Cardiac muscle cell (in vitro differentiated cells and primary cell): ENCODE measurements around the gene MEIOB. TPM values are rescaled to one million over a fixed set of nuclear protein-coding genes. Genes with fewer than 3 reads are reported as not detected.
"Not testable (repeated sequence)": the region's sequence is repeated elsewhere in the genome, so short reads cannot be mapped to it uniquely, and the experiment has no call there.

Experiments used
- DNase-seq, 2 donors: peaks; one replicate each; pipeline versions ENCODE4 v3.0.0 to v3.0.0-alpha.2; 2010 to 2017; ENCODE audit warnings: low read depth in 1 of 2, low spot score in 1 of 2
- H3K27ac ChIP-seq: fragments of 200-600 bp; sonication (generic); 2 replicates; pipeline ENCODE4 v1.5.1; 2016
- H3K27me3 ChIP-seq: fragments of 200-600 bp; sonication (generic); 2 replicates; pipeline ENCODE4 v1.6.0; 2016; ENCODE audit warnings: control low read depth
- H3K36me3 ChIP-seq: fragments of 200-600 bp; sonication (generic); 2 replicates; pipeline ENCODE4 v1.5.1; 2016; ENCODE audit warnings: control low read depth
- H3K4me1 ChIP-seq: fragments of 200-600 bp; sonication (generic); 2 replicates; pipeline ENCODE4 v1.8.1; 2017; ENCODE audit warnings: low read depth, mild to moderate bottlenecking, mixed run types
- H3K4me3 ChIP-seq: fragments of 200-600 bp; sonication (generic); 2 replicates; pipeline ENCODE4 v1.5.1; 2016; ENCODE audit warnings: mild to moderate bottlenecking
- H3K9me3 ChIP-seq: fragments of 200-600 bp; sonication (generic); 2 replicates; pipeline ENCODE4 v1.5.1; 2017; ENCODE audit warnings: low read depth, mild to moderate bottlenecking, control low read depth
- polyA plus RNA-seq: library from polyadenylated mRNA; unstranded; fragments of >200 nt; fragmentation: Nextera tagmentation; extraction: Ambion mirVana; gene quantifications from 2 replicates; pipeline ENCODE4 v1.2.1, GENCODE V29; 2016
- total RNA-seq: library from RNA; depleted of rRNA; stranded (reverse); fragments of >200 nt; gene quantifications from 2 replicates; pipeline ENCODE4 v1.2.3, GENCODE V29; 2016
- TF ChIP-seq, protein P1 (sequence below): IDR thresholded peaks from 2 replicates; pipeline ENCODE4 v1.5.1; 2012; ENCODE audit warnings: low read depth, mild to moderate bottlenecking, low read length

Gene MEIOB
- total and polyA plus RNA-seq, 2 experiments from 2014 or later = 2.0 TPM; not detected in 1

DNA sequence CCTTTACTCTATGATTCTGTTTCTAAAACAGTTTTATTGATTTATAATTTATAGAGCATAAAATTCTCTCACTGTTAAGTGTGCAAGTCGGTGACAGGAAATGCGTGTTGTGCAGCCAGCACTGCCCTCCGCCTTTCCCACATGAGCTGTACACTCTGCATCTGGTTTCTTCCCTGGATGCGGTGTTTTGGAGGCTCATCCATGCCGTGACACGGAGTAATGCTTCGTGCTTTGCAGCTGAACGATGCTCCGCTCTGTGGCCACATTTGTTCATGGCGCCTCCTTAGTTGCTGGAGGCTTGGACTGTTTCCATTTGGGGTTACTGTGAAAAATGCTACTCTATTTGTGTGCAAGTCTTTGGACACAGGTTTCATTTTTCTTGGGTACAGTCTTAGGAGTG lies 71.3 kb downstream of the MEIOB start:
- Histone ChIP-seq H3K27ac (no peak overlapping the region), H3K4me1 (no peaks in the 10 kb centered on the region), H3K36me3 (no peaks in the 10 kb centered on the region), H3K4me3 (no peak overlapping the region), H3K9me3 (no peaks in the 10 kb centered on the region), H3K27me3 (no peaks in the 10 kb centered on the region)
- TF ChIP-seq, protein P1, sequence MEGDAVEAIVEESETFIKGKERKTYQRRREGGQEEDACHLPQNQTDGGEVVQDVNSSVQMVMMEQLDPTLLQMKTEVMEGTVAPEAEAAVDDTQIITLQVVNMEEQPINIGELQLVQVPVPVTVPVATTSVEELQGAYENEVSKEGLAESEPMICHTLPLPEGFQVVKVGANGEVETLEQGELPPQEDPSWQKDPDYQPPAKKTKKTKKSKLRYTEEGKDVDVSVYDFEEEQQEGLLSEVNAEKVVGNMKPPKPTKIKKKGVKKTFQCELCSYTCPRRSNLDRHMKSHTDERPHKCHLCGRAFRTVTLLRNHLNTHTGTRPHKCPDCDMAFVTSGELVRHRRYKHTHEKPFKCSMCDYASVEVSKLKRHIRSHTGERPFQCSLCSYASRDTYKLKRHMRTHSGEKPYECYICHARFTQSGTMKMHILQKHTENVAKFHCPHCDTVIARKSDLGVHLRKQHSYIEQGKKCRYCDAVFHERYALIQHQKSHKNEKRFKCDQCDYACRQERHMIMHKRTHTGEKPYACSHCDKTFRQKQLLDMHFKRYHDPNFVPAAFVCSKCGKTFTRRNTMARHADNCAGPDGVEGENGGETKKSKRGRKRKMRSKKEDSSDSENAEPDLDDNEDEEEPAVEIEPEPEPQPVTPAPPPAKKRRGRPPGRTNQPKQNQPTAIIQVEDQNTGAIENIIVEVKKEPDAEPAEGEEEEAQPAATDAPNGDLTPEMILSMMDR = no peak
- no peak for DNase-seq

DNA sequence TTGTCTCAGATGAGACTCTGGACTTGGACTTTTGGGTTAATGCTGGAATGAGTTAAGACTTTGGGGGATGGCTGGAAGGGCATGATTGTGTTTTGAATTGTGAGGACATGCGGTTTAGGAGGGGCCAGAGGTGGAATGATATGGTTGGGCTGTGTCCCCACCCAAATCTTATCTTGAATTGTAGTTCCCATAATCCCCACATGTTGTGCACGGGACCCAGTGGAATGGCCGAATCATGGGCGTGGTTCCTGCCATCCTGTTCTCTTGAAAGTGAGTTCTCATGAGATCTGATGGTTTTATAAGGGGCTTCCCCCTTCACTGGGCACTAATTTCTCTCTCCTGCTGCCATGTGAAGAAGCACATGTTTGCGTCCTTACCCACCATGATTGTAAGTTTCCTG lies 72.7 kb downstream of the MEIOB start:
- not testable (repeated sequence) for DNase-seq, H3K27me3 ChIP-seq, H3K36me3 ChIP-seq, H3K4me3 ChIP-seq, H3K9me3 ChIP-seq, H3K4me1 ChIP-seq, H3K27ac ChIP-seq

DNA sequence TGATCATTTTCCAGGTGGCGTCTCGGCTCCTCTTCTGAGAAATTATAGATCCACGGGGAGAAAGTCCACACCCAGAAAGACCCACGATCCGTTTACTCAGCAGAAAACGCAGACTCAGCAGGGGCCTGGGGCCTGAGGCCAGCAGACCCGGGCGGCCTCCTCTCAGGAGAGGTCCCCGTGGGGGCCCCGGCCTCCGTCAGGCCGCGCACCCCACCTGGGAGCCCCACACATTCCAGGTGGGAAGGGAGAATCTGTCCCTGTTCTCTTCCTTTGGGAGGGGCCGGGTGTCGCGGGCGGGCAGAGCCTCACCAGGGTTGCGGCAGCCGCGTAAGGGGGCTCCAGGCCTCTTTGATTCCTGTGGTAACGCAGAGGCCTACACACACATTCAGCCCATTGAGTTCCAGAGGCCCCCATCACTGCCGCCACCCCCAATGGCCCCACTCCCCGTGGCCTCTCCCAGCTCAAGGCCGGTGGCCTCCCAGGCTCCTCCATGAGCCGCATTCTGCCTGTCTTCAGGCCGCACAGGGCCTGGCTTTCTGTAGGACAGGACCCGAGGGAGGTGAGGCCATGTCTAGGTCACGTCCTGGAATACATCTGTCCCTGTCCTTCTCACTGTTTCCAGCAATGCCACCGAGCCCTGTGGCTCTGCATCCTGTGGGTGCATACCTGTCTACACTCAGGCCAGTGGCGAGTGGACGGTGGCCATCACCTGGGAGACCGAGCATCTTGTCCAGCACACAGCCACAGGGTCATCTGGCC lies 76.9 kb downstream of the MEIOB start:
- TF ChIP-seq, protein P1 = no peak
- no peak for DNase-seq
- no peak overlapping the region for H3K27ac ChIP-seq

DNA sequence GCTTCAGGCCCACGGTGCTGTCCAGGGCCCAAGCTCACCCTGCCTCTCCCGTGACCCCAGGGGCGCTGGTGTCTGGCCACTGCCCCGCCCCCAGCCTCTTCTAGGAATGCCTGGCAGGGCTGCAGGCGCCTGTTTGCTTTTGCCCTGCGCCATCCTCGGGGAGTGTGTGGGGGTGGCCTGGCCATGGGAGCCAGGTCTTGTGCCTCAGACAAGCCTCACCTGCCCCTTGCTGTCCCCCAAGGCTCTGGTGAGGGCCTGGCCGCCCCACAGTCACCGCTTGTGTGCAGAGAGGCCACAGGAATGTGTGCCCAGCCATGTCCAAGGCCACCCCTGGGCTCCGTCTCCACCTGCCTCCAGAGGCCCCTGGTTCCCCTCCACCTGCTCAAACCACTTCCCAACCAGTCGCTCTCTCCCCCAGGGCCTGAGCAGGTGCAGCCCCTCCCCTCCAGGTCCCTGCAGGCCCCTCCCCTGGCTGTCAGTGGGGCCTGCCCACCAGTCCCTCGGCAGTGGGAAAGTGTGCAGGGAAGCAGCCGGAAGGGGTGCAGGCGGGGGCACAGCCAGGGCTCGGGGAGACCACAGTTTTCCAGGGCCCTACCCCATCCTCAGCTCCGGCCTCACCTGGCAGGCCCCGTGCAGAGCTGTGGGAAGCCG lies 77.6 kb downstream of the MEIOB start:
- Histone ChIP-seq H3K4me3 (no peak overlapping the region), H3K27me3 (no peaks in the 10 kb centered on the region), H3K4me1 (no peaks in the 10 kb centered on the region), H3K27ac (no peak overlapping the region), H3K9me3 (no peaks in the 10 kb centered on the region), H3K36me3 (no peaks in the 10 kb centered on the region)
- TF ChIP-seq, protein P1 = no peak
- DNase-seq = no peak

More for the DNA sequence above, 76.9 kb downstream of the MEIOB start:
- Histone ChIP-seq H3K27me3 (no peaks in the 10 kb centered on the region), H3K36me3 (no peaks in the 10 kb centered on the region), H3K4me1 (no peaks in the 10 kb centered on the region), H3K4me3 (no peak overlapping the region), H3K9me3 (no peaks in the 10 kb centered on the region)

DNA sequence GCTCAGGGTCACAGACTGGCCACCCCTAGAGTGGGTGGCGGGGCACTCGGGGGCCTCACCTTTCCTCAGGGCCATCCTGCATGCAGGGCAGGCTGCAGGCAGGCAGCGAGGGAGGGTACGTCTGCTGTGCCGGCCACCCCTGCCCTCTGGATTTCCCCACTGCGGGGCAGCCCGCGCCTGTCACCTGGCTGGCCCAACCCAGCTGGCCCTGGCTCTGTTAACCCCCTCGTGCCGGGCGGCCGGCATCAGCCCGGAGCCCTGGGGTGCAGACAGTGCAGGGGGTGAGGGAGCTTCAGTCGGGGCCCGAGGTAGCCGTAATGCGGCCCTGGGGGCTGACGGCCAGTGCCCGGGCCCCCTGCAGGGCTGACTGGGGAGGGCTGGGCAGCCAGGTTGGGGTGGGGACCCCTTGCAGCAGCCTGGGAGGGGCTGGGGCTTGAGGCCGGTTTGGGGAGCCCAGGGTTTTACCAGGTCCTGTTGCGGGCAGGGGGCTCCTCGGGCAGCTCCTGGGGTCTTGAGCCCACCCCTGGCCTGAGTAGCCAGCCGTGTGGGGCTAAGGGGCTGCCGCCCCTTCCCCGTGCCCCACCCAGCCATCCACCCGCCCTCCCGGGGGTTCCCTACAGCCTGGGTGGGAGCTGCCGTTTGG lies 78.3 kb downstream of the MEIOB start, which contains the start of gene IGFALS:
Gene IGFALS, minus strand, starts transcription at position 128 of the 643 bp plus-strand sequence. Its CDS starts 53 bp downstream, at position 75.
- H3K4me3 ChIP-seq = no peak within 1 kb of the TSS
- H3K4me1 ChIP-seq = no peaks in the 10 kb centered on the region
- no peaks in the 10 kb centered on the region for H3K9me3 ChIP-seq
- TF ChIP-seq, protein P1 = no peak
- no peak for DNase-seq
- H3K36me3 ChIP-seq = no peaks in the 10 kb centered on the region
- no peaks in the 10 kb centered on the region for H3K27me3 ChIP-seq
- H3K27ac ChIP-seq = no peak within 1 kb of the TSS
